Left lung (tissue), 10 donors: ENCODE data around the gene SOD2. TPM values are rescaled to one million over a fixed set of nuclear protein-coding genes. Genes with fewer than 3 reads are reported as not detected.
A peak's percentile ranks its signal among the peaks of the same experiment; 100 is the strongest.

Source experiments
- ATAC-seq: fragments of 200-7000 bp; cut with Tn5 transposase; one replicate; pipeline ENCODE4 v1.9.1; 2020; ENCODE audit warnings: moderate library complexity
- DNase-seq, 4 donors: peaks; one replicate each; pipeline ENCODE4 v3.0.0-alpha.2; 2013 to 2020
- H3K27ac ChIP-seq, 2 donors: fragments of 200-600 bp; sonication (generic) in 1 of 2; one replicate each; pipeline versions ENCODE4 v1.5.0 to v1.8.0; 2020 to 2021
- H3K27me3 ChIP-seq, 2 donors: fragments of 200-600 bp; sonication (generic) in 1 of 2; one replicate each; pipeline versions ENCODE4 v1.5.0 to v1.8.0; 2020 to 2021
- H3K36me3 ChIP-seq, 2 donors: fragments of 200-600 bp; sonication (generic) in 1 of 2; one replicate each; pipeline versions ENCODE4 v1.5.0 to v1.8.0; 2020 to 2021
- H3K4me1 ChIP-seq, 2 donors: fragments of 200-600 bp; one replicate each; pipeline ENCODE4 v1.8.0; 2021
- H3K4me3 ChIP-seq, 2 donors: fragments of 200-600 bp; sonication (generic) in 1 of 2; one replicate each; pipeline versions ENCODE4 v1.5.0 to v1.8.0; 2020 to 2021; ENCODE audit warnings: mild to moderate bottlenecking in 1 of 2
- H3K9me3 ChIP-seq, 2 donors: fragments of 200-600 bp; sonication (generic) in 1 of 2; one replicate each; pipeline versions ENCODE4 v1.5.0 to v1.8.0; 2020 to 2021
- intact Hi-C, 2 donors: fragments of 100-400 bp; cut with DNase I; formaldehyde crosslinking; loops; one replicate each; pipeline versions ENCODE4 v1.11.2 to v1.14.2; 2022
- polyA plus RNA-seq, 6 donors: library from polyadenylated mRNA; unstranded; fragments of 120-200 nt; gene quantifications; one replicate each; pipeline ENCODE4 v1.2.1, GENCODE V29; 2013; ENCODE audit not compliant: insufficient read length in 6 of 6
- total RNA-seq, 2 donors: library from RNA; stranded (reverse); fragmentation: NEBNext Ultra II Directional; extraction: Animal tissue kit (Norgen Biotek cat#: 25700); gene quantifications; one replicate each; pipeline ENCODE4 v1.2.1, GENCODE V29; 2021
- TF ChIP-seq, protein P1 (sequence below), 2 donors: fragments of 200-600 bp; sonication (generic) in 1 of 2; IDR thresholded peaks; one replicate each; pipeline versions ENCODE4 v1.5.0 to v1.8.0; 2021; ENCODE audit warnings: antibody characterized with exemption in 2 of 2
- donor health status: DM: no; HTN: yes; CAD: no.
- donor health status: DM: no; HTN: no; CAD: no.

SOD2 gene
- total and polyA plus RNA-seq, 8 donors, result 83.7 to 879 (median 89.6) TPM

DNA sequence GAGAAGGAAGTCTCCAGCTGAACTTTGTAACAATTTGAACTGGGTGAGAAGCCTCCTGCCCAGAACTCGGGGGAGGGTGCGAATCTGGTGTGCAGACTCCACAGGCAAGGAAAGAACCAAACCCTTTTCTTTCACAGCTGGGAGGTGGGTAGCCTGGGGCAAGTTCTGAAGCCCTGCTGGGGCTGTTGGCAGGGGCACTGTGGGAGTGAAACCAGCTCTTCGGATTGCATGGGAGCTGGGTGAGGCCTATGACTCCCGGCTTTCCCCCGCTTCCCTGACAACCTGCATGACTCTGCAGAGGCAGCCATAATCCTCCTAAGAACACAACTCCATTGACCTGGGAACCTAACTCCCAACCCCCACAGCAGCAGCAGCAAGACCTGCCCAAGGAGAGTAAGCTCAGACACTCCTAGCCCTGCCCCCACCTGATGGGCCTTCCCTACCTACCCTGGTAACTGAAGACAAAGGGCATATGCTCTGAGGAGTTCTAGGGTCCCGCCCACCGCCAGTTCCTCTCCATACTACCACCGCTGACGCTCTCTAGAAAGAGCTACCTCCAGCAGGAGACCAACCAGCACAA lies 37.5 kb downstream of the SOD2 start:
- ATAC-seq (no peak), DNase-seq (no peak)
- H3K9me3 ChIP-seq, result no peaks in the 10 kb centered on the region
- TF ChIP-seq, protein P1, sequence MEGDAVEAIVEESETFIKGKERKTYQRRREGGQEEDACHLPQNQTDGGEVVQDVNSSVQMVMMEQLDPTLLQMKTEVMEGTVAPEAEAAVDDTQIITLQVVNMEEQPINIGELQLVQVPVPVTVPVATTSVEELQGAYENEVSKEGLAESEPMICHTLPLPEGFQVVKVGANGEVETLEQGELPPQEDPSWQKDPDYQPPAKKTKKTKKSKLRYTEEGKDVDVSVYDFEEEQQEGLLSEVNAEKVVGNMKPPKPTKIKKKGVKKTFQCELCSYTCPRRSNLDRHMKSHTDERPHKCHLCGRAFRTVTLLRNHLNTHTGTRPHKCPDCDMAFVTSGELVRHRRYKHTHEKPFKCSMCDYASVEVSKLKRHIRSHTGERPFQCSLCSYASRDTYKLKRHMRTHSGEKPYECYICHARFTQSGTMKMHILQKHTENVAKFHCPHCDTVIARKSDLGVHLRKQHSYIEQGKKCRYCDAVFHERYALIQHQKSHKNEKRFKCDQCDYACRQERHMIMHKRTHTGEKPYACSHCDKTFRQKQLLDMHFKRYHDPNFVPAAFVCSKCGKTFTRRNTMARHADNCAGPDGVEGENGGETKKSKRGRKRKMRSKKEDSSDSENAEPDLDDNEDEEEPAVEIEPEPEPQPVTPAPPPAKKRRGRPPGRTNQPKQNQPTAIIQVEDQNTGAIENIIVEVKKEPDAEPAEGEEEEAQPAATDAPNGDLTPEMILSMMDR (IDR thresholded peaks at IDR 0.05), result no peak
- peaks cover 0 to 3% of the 10 kb centered on the region in 2 donors for H3K36me3 ChIP-seq
- H3K4me3 ChIP-seq, result no peak overlapping the region
- no peaks in the 10 kb centered on the region for H3K27me3 ChIP-seq
- no peaks in the 10 kb centered on the region for H3K4me1 ChIP-seq
- intact Hi-C loops, result loop anchor here in 1 of 2 donors (10.0 kb wide), 1 partner anchor 481 kb away; no protein-coding TSS in a partner anchor
- H3K27ac ChIP-seq, result no peak overlapping the region

DNA sequence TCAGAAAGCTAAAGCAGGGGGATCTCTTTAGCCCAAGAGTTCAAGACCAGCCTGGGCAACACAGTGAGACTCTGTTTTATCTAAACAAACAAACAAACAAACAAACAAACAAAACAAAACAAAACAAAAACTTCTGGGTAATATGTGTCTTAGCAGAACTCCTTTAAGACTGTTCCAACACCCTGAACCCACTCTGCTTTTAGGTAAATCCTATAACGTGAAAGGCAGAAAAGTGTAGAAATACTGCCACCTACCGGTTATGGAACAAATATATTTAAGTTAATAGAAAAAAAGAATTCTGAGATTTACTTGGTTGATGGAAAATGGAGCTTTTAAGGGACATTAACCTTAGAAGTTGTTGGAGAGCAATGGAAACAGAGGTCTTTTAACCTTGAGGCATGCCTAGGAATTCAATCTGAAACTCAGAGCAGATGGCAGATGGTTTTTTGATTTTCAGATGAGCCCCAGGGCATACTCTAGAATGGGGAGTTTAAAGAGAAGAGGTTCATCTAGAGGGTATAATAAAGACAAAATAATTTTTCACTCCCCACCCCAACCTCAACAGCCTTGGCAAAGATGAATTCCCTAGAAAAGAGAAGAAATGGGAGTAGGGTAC lies 38.5 kb downstream of the SOD2 start:
- Histone ChIP-seq H3K27me3 (no peaks in the 10 kb centered on the region), H3K9me3 (no peaks in the 10 kb centered on the region), H3K36me3 (peaks cover 0 to 3% of the 10 kb centered on the region in 2 donors), H3K4me1 (no peaks in the 10 kb centered on the region), H3K27ac (no peak overlapping the region), H3K4me3 (no peak overlapping the region)
- DNase-seq, result peak in 2 of 4 donors; percentile 46 to 65
- TF ChIP-seq, protein P1 (IDR thresholded peaks at IDR 0.05), result peak; percentile 24 to 56
- intact Hi-C loops, result loop anchor here in 1 of 2 donors (10.0 kb wide), 1 partner anchor 480 kb away; no protein-coding TSS in a partner anchor
- peak; percentile 74 for ATAC-seq

DNA sequence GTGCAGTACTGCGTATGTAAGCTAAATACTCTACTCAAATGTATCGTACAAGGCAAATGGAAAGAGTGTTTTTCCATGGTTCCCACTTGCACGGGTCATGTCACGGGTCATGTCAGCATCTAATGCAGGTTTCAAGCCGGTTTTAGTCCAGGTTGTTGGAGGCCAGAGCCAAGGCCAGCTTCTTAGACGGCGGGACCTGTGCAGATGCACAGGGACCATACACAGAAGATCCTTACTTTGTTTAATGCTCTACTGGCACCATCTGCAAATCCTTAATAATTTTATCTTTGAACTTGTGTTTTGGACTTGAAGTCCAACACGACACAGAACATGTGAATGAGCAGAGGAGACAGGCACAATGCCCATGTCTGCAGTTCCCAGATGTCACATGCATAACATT lies 42.7 kb downstream of the SOD2 start:
- TF ChIP-seq, protein P1 (IDR thresholded peaks at IDR 0.05), result no peak
- Histone ChIP-seq H3K9me3 (no peaks in the 10 kb centered on the region), H3K36me3 (peaks cover 0 to 6% of the 10 kb centered on the region in 2 donors), H3K4me3 (no peak overlapping the region), H3K27me3 (no peaks in the 10 kb centered on the region), H3K4me1 (peaks cover 0 to 5% of the 10 kb centered on the region in 2 donors), H3K27ac (no peak overlapping the region)
- ATAC-seq (no peak), DNase-seq (no peak)
- intact Hi-C loops, result loop anchor here in 1 of 2 donors (10.0 kb wide), 1 partner anchor 476 kb away; no protein-coding TSS in a partner anchor

DNA sequence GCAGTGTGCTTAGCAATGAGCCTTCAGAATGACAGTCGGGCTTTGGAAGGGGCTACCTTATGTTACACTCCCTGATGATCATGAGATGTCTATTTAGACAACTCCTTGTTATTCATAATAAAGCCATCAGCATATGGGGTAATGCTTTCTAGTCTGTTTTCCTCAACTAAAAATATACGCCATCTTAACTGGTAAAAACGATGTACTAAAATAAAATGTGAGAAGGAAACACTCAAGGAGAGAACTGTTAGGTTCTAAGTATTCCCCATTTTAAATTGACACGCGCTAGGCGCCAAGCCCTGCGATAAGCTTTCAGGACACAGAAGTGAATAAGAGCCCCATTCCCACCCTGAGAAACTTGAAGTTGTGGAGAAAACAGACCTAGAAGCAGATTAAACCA lies 43.6 kb downstream of the SOD2 start:
- ATAC-seq (no peak), DNase-seq (no peak)
- Histone ChIP-seq H3K4me1 (peaks cover 0 to 5% of the 10 kb centered on the region in 2 donors), H3K36me3 (peaks cover 0 to 6% of the 10 kb centered on the region in 2 donors), H3K9me3 (no peaks in the 10 kb centered on the region), H3K27ac (no peak overlapping the region), H3K27me3 (no peaks in the 10 kb centered on the region), H3K4me3 (no peak overlapping the region)
- TF ChIP-seq, protein P1 (IDR thresholded peaks at IDR 0.05), result no peak
- intact Hi-C loops, result no loop called here

DNA sequence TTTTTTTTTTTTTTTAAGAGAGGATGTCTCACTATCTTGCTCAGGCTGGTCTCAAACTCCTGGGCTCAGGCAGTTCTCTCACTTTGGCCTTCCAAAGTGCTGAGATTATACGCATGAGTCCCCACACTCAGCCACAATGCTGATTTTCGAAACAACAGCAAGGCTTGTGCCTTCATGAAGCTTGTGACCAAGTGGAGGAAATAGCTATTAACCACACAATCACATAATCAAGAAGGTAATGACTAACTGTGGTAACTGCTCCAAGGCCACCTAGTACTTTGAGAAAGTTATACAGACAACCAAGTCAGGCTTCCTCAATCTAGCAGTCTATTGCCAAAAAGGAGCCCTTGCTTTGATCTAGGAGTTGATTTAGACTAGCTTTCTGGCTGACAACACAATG lies 46.3 kb downstream of the SOD2 start:
- Histone ChIP-seq H3K4me1 (peaks cover 0 to 5% of the 10 kb centered on the region in 2 donors), H3K27ac (no peak overlapping the region), H3K36me3 (peaks cover 0 to 11% of the 10 kb centered on the region in 2 donors), H3K9me3 (no peaks in the 10 kb centered on the region), H3K27me3 (no peaks in the 10 kb centered on the region), H3K4me3 (no peak overlapping the region)
- peak; percentile 32 for ATAC-seq
- DNase-seq, result no peak
- intact Hi-C loops, result no loop called here
- TF ChIP-seq, protein P1 (IDR thresholded peaks at IDR 0.05), result no peak
